Gastrocnemius medialis (tissue), 4 donors: ENCODE measurements around the gene ZDHHC4.

Source experiments
- CTCF ChIP-seq, 5 experiments: fragments of 450-650 bp in 3 of 5; fragments of 200-600 bp in 2 of 5; sonication (generic) in 2 of 5; IDR thresholded peaks in 4 of 5; conservative IDR thresholded peaks in 1 of 5; 1 replicate in 4 of 5; 2 replicates in 1 of 5; pipeline ENCODE4 v1.5.1; 2016 to 2019; ENCODE audit warnings: antibody characterized with exemption in 5 of 5, mild to moderate bottlenecking in 3 of 5, moderate library complexity in 3 of 5
- POLR2A ChIP-seq, 2 donors: fragments of 450-650 bp; IDR thresholded peaks; one replicate each; pipeline ENCODE4 v1.6.1; 2017; ENCODE audit warnings: antibody characterized with exemption in 2 of 2, mild to moderate bottlenecking in 2 of 2, moderate library complexity in 2 of 2

GRCh38 chr7:6533893-6534495 is 43.3 kb upstream of the ZDHHC4 start:
- no peak for TF ChIP-seq CTCF (IDR thresholded peaks at IDR 0.05 in 4 of 5, conservative IDR thresholded peaks at IDR 0.05 in 1 of 5)
- TF ChIP-seq POLR2A (IDR thresholded peaks at IDR 0.05) = no peak
